ENCODE measurements around the gene ITPKA.

ITPKA gene

GRCh38 chr15:41523097-41523496, 29.4 kb downstream of the ITPKA start:
- peaks cover 19% of the 10 kb centered on the region for H3K36me3 ChIP-seq (ENCODE audit: insufficient read depth, low read length)
- TF ChIP-seq EZH2 (IDR thresholded peaks at IDR 0.05; ENCODE audit: borderline replicate concordance, low read length) (no peak), CTCF (IDR thresholded peaks at IDR 0.05; ENCODE audit: low read length) (no peak)
- no peak overlapping the region for H3K27ac ChIP-seq (ENCODE audit: low read depth, low read length, poor library complexity, severe bottlenecking)
- H4K20me1 ChIP-seq (ENCODE audit: insufficient read depth, low read length) = no peaks in the 10 kb centered on the region
- H3K4me2 ChIP-seq (ENCODE audit: low read length) = no peak overlapping the region
- no peak overlapping the region for H3K4me3 ChIP-seq (ENCODE audit: low read depth, low read length, poor library complexity, severe bottlenecking)
- H3K9me2 ChIP-seq (ENCODE audit: low read depth, low read length) = no peaks in the 10 kb centered on the region
- H3K79me2 ChIP-seq (ENCODE audit: insufficient read depth, low read length) = no peaks in the 10 kb centered on the region
- no peak overlapping the region for H2AFZ ChIP-seq (ENCODE audit: low read length)
- no peaks in the 10 kb centered on the region for H3K9me3 ChIP-seq (ENCODE audit: low read length)
- no peak overlapping the region for H3K9ac ChIP-seq (ENCODE audit: low read length)
- no peaks in the 10 kb centered on the region for H3F3A ChIP-seq (ENCODE audit: insufficient read depth, low read length)
- peaks cover 6% of the 10 kb centered on the region for H3K4me1 ChIP-seq (ENCODE audit: insufficient read depth, low read length, severe bottlenecking)
- H3K27me3 ChIP-seq (ENCODE audit: insufficient read depth, low read length) = no peaks in the 10 kb centered on the region

DNA sequence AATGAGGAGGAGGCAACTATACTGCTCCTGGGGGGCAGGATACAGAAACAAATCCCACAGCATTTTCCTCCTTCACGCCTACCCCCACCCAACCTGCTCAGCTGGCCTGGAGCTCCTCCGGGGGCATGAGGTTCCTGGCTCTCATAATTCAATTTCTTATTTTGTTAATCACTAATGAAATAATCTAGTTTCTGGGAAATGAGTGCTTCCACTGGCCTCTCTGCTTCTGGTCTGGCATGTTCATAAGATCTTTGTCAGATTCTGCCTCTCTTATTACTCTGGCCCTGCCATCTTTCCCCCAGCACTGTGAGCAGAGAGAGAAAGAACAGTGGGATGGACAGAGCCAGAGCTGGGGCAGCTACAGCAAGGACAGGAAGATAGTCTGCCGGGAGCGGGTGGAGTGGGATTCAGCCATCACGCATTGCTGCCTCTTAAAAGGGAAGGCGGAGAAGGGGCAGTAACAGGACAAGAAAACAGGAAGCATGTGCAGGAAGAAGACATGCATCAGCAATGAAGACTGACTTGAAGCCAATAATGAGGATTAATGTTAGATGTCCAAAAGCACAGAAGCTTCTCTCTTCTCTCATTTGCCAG, 36.8 kb downstream of the ITPKA start:
- no peaks in the 10 kb centered on the region for H3K9me3 ChIP-seq (ENCODE audit: low read length)
- H4K20me1 ChIP-seq (ENCODE audit: insufficient read depth, low read length) = no peaks in the 10 kb centered on the region
- H3K4me2 ChIP-seq (ENCODE audit: low read length) = no peak overlapping the region
- no peaks in the 10 kb centered on the region for H3K27me3 ChIP-seq (ENCODE audit: insufficient read depth, low read length)
- peak overlapping the region; percentile 25 for H3K27ac ChIP-seq (ENCODE audit: low read depth, low read length, poor library complexity, severe bottlenecking)
- no peak overlapping the region for H2AFZ ChIP-seq (ENCODE audit: low read length)
- H3K9ac ChIP-seq (ENCODE audit: low read length) = no peak overlapping the region
- TF ChIP-seq CTCF (IDR thresholded peaks at IDR 0.05; ENCODE audit: low read length) (no peak), EZH2 (IDR thresholded peaks at IDR 0.05; ENCODE audit: borderline replicate concordance, low read length) (no peak)
- no peaks in the 10 kb centered on the region for H3F3A ChIP-seq (ENCODE audit: insufficient read depth, low read length)
- H3K4me3 ChIP-seq (ENCODE audit: low read depth, low read length, poor library complexity, severe bottlenecking) = no peak overlapping the region
- H3K9me2 ChIP-seq (ENCODE audit: low read depth, low read length) = no peaks in the 10 kb centered on the region
- no peaks in the 10 kb centered on the region for H3K79me2 ChIP-seq (ENCODE audit: insufficient read depth, low read length)
- peaks cover 76% of the 10 kb centered on the region for H3K36me3 ChIP-seq (ENCODE audit: insufficient read depth, low read length)
- peaks cover 6% of the 10 kb centered on the region for H3K4me1 ChIP-seq (ENCODE audit: insufficient read depth, low read length, severe bottlenecking)

- H3K4me3 ChIP-seq (ENCODE audit: low read depth, low read length, poor library complexity, severe bottlenecking) = no peak overlapping the region
- H4K20me1 ChIP-seq (ENCODE audit: insufficient read depth, low read length) = no peaks in the 10 kb centered on the region
- peaks cover 6% of the 10 kb centered on the region for H3K4me1 ChIP-seq (ENCODE audit: insufficient read depth, low read length, severe bottlenecking)
- no peak overlapping the region for H3K9ac ChIP-seq (ENCODE audit: low read length)
- no peak overlapping the region for H3K4me2 ChIP-seq (ENCODE audit: low read length)
- no peak overlapping the region for H3K27ac ChIP-seq (ENCODE audit: low read depth, low read length, poor library complexity, severe bottlenecking)
- H3K27me3 ChIP-seq (ENCODE audit: insufficient read depth, low read length) = no peaks in the 10 kb centered on the region
- H3F3A ChIP-seq (ENCODE audit: insufficient read depth, low read length) = no peaks in the 10 kb centered on the region
- no peaks in the 10 kb centered on the region for H3K9me3 ChIP-seq (ENCODE audit: low read length)
- H3K79me2 ChIP-seq (ENCODE audit: insufficient read depth, low read length) = no peaks in the 10 kb centered on the region
- peaks cover 46% of the 10 kb centered on the region for H3K36me3 ChIP-seq (ENCODE audit: insufficient read depth, low read length)
- no peak for TF ChIP-seq CTCF (IDR thresholded peaks at IDR 0.05; ENCODE audit: low read length)
- no peak for TF ChIP-seq EZH2 (IDR thresholded peaks at IDR 0.05; ENCODE audit: borderline replicate concordance, low read length)
- no peaks in the 10 kb centered on the region for H3K9me2 ChIP-seq (ENCODE audit: low read depth, low read length)
- H2AFZ ChIP-seq (ENCODE audit: low read length) = no peak overlapping the region
These were observed 41.9 kb downstream of the ITPKA start for GRCh38 chr15:41535544-41535943.

Measured in OCI-LY1 (cell line).